Mucosa of gallbladder (tissue), 1 donor: ENCODE measurements around the gene PHETA2. TPM values are rescaled to one million over a fixed set of nuclear protein-coding genes. Genes with fewer than 3 reads are reported as not detected.

Experiments
- DNase-seq: peaks from one replicate; pipeline ENCODE4 v3.0.0-alpha.2; 2020; ENCODE audit warnings: low spot score
- total RNA-seq: library from RNA; stranded (reverse); gene quantifications from one replicate; pipeline ENCODE4 v1.2.1, GENCODE V29; 2021
- donor health status: DM: no; HTN: no; CAD: no.

The PHETA2 gene
- 10.3 TPM for total RNA-seq

DNA sequence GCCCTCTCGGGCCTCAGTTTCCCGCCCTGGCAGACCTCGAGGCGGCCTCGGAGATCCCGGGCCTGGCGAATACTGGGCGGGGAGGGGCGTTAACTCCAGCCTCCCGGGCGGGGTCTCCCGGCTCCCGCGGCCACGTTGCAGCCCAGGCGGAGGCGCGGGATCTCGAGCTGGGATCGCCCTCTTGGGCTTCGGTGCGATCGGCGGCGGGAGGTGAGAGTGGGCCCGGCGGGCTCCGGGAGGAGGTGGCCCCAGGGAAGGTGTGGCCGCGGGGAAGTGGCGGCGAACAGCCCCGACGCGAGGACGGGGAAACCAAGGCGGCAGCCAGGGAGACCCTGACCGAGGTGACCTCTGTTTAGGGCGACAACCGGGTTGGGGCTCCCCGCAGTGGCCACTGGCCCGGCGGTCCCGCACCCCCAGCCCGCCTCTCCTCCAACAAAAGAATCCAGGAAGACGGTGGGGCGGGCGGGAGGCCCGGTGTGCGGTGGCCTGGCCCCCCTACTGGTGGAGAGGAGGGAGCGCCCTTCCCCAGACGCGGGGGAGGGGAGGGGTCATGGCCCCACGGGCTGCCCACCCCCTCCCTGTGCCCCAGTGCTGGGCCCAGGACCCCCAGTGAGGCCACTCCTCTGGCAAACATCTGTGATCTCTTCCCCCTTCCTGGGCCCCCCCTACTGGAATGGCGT, at the start of gene PHETA2:
Gene PHETA2 (plus strand): TSS at position 117 of the 680 bp plus-strand sequence. CDS start 3,046 bp downstream, outside the sequence.
- no peak for DNase-seq

DNA sequence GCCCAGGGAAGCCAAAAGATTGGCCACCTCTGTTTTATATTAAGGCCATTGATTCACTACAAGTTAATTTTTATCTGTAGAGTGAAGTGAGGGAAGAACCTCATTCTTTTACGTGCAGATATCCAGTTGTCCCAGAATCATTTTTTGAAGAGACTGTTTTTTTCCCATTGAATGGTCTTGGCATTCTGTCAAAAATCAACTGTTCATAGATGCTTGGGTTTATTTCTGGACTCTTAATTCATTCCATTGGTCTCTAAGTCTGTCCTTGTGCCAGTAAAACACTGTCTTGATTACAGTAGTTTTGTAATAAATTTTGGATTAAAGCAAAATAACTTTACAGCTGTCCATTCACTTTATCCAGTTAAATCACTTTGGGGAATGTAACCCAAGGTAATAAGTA, 48.6 kb upstream of the PHETA2 start:
- DNase-seq, result no peak

GRCh38 chr22:42026705-42027104, 47.3 kb upstream of the PHETA2 start:
- no peak for DNase-seq

GRCh38 chr22:42033263-42034181, 40.5 kb upstream of the PHETA2 start:
- no peak for DNase-seq

DNA sequence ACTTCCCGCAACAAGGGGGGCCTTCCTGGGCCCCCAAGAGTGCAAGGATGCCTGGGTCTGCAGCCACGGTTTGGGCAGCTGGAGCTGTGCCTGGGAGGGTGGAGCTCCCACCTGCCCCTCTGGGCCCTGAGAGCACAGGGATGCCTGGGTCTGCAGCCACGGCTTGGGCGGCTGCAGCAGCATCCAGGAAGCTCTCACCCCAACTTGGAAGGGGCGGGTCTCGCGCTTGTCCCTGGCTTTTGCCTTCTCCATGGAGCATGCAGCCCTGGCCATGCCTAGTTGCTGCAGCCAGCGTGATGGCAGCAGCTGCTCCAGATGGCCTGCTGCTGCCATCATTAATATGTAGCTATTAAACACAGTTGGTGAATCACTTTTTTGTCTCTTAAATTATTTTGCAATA, 38.8 kb upstream of the PHETA2 start:
- DNase-seq, result no peak

- DNase-seq, result no peak
Measured at GRCh38 chr22:42039271-42039670, 34.8 kb upstream of the PHETA2 start.

- no peak for DNase-seq
Measured at GRCh38 chr22:42041784-42042183, 32.3 kb upstream of the PHETA2 start.

DNA sequence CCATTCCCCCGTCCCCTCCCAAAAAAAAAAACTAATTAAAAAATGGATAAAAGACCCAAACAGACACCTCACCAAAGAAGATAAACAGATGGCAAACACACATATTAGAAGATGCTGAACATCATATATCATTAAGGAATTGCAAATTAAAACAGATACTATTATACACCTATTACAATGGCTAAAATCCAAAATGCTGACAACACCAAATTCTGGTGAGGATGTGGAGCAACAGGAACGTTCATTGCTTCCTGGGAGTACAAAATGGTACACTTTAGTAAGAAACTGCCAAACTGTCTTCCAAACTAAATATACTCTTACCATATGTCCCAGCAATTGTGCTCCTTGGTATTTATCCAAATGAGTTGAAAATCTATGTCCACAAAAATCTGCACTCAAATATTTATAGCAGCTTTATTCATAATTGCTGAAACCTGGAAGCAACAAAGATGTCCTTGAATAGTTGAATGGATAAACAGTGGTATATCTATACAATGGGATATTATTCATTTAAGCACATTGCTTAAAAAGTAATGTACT, 23.3 kb upstream of the PHETA2 start:
- no peak for DNase-seq

DNA sequence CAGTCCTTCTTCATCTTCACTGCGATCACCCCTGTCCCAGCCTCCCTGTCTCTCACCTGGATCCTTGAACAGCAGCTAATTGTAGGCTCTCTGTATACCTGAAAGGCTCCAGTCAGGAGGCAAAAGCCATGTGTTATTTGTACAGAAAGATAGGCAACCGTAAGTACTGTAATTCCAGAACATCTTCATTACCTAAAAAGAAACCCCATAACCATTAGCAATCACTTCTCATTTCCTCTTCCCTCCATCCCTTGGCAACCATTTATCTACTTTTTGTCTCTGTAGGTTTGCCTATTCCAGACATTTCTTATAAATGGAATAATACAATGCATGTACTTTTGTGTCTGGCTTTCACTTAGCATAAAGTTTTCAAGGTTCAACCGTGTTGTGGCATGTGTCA, 21.3 kb upstream of the PHETA2 start:
- no peak for DNase-seq

DNA sequence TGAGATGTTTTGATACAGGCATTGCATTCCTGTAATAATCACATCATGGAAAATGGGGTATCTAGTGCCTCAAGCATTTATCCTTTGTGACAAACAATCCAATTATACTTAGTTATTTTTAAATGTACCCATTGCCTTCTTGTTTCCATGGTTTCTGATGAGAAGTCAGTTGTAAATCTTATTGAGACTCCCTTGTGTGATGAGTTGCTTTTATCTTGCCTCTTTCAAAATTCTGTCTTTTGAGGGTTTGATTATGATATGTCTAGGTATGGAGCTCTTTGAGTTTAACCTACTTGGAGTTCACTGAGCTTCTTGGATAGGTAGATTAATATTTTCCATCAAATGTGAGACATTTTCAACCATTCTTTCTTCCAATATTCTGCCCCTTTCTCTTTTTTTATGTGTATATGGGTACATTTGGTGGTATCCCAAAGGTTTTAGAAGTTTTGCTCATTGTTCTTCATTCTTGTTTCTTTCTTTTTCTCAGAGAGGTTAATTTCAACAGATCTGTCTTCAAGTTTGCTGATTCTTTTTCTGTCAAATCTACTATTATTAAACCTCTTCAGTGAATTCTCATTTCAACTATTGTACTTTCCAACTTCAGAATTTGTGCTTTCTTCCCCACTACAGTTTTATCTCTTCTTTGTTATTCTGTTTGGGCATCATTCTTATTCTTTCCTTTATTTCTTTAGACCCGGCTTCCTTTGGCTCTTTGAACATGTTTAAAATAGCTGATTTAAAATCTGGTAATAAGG, 17.1 kb upstream of the PHETA2 start:
- no peak for DNase-seq

DNA sequence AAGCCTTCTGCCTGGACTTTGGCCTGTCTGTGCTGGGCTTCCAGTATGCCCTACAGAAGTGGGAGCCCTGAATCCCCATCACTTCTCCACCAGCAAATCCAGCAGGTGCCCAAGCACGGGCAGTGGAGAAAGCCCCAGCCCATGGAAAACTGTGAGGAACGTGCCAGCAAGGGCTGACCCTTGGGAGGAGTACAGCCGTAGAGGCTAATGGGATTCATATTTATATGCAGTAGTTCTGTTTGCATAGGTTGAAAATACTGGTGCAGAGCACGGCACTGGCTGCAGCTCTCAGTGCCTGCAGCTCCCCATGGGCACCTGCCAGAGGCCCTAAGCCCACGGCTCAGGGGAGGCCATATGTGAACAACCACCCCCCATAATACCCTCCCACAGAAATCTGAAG, 13.6 kb upstream of the PHETA2 start:
- no peak for DNase-seq

GRCh38 chr22:42061041-42061440, 13.0 kb upstream of the PHETA2 start:
- DNase-seq, result no peak

- DNase-seq, result no peak
Measured at GRCh38 chr22:42062506-42063170, 11.4 kb upstream of the PHETA2 start.

GRCh38 chr22:42064629-42065028, 9.4 kb upstream of the PHETA2 start:
- peak; percentile 59 for DNase-seq

- DNase-seq, result no peak
Measured at GRCh38 chr22:42065438-42066125, 8.5 kb upstream of the PHETA2 start.

GRCh38 chr22:42066126-42066761, 7.8 kb upstream of the PHETA2 start:
- DNase-seq, result no peak

- no peak for DNase-seq
Measured at GRCh38 chr22:42066937-42067336, 7.1 kb upstream of the PHETA2 start.

DNA sequence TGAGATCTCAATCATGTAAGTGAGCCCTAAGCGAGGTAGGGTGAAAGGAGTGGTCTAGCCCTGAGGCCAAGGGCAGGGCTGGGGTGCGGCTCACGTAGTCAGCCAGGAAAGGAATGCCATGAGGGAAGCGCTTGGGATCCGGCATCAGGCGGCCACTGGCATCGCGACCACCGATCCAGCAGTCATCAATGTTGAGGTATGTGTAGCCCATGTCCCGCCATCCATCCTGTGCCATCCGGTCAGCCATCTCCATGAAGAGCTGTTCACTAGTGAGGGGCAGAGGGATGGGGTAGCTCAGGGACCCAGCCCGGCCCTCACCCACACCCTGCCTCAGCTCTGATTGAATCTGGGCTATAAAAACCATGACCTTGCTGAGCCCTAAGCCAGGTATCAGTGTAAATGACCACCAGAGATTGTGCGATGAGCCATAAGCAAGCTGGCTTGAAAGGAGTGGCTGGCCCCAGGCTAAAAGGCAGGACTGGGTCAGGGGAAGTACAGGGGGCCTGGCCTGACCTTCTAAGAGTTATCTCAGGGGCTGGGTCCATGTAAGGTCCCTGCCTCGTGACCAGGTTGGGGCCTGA, 6.3 kb upstream of the PHETA2 start:
- no peak for DNase-seq

- DNase-seq, result no peak
Measured at GRCh38 chr22:42068291-42068690, 5.8 kb upstream of the PHETA2 start.
